Fibroblast of lung (primary cell): ENCODE data around the gene CORO2A. TPM values are rescaled to one million over a fixed set of nuclear protein-coding genes. Genes with fewer than 3 reads are reported as not detected.
A peak's percentile ranks its signal among the peaks of the same experiment; 100 is the strongest.

Experiments
- DNase-seq, 2 donors: peaks; one replicate each; pipeline versions ENCODE4 v3.0.0 to v3.0.0-alpha.2; 2010; ENCODE audit warnings: low read depth in 2 of 2
- H2AFZ ChIP-seq: 2 replicates; pipeline ENCODE4 v1.5.1; 2012; ENCODE audit warnings: low read length, control low read depth, inconsistent platforms
- H3K27ac ChIP-seq: 2 replicates; pipeline ENCODE4 v1.5.1; 2011; ENCODE audit warnings: low read length, control low read depth; ENCODE audit not compliant: insufficient read depth
- H3K27me3 ChIP-seq: 2 replicates; pipeline ENCODE4 v1.5.1; 2011; ENCODE audit warnings: mild to moderate bottlenecking, low read length; ENCODE audit not compliant: control insufficient read depth, insufficient read depth
- H3K36me3 ChIP-seq: 2 replicates; pipeline ENCODE4 v1.5.1; 2011; ENCODE audit warnings: low read length; ENCODE audit not compliant: control insufficient read depth, insufficient read depth
- H3K4me1 ChIP-seq: 2 replicates; pipeline ENCODE4 v1.5.1; 2011; ENCODE audit warnings: low read length; ENCODE audit not compliant: control insufficient read depth, insufficient read depth; ENCODE audit errors: extremely low read depth
- H3K4me2 ChIP-seq: 2 replicates; pipeline ENCODE4 v1.5.1; 2011; ENCODE audit warnings: low read length, control low read depth; ENCODE audit not compliant: insufficient read depth; ENCODE audit errors: extremely low read depth
- H3K4me3 ChIP-seq, 4 experiments: fragments of 200-600 bp in 1 of 4; sonication (generic) in 1 of 4; replicated peaks in 1 of 4; 2 replicates each; pipeline ENCODE4 v1.5.1; 2011 to 2016; ENCODE audit warnings: low read length in 4 of 4, low read depth in 3 of 4, mild to moderate bottlenecking in 3 of 4, control low read depth in 2 of 4, inconsistent platforms in 1 of 4, mixed read lengths in 1 of 4; ENCODE audit not compliant: insufficient read depth in 1 of 4; ENCODE audit errors: control extremely low read depth in 1 of 4
- H3K79me2 ChIP-seq: 2 replicates; pipeline ENCODE4 v1.5.1; 2012; ENCODE audit warnings: mild to moderate bottlenecking, low read length, inconsistent platforms; ENCODE audit not compliant: control insufficient read depth, insufficient read depth
- H3K9ac ChIP-seq: 2 replicates; pipeline ENCODE4 v1.5.1; 2011; ENCODE audit warnings: mild to moderate bottlenecking, low read length, control low read depth; ENCODE audit not compliant: insufficient read depth
- H3K9me3 ChIP-seq: 2 replicates; pipeline ENCODE4 v1.5.1; 2012; ENCODE audit warnings: low read depth, low read length; ENCODE audit not compliant: control insufficient read depth, insufficient read depth
- H4K20me1 ChIP-seq: 2 replicates; pipeline ENCODE4 v1.5.1; 2011; ENCODE audit warnings: low read length; ENCODE audit not compliant: control insufficient read depth, insufficient read depth; ENCODE audit errors: extremely low read depth
- CTCF ChIP-seq, 2 donors: IDR thresholded peaks in 1 of 2; conservative IDR thresholded peaks in 1 of 2; 1 replicate in 1 of 2; 2 replicates in 1 of 2; pipeline ENCODE4 v1.5.1; 2011 to 2012; ENCODE audit warnings: low read length in 2 of 2, control low read depth in 1 of 2, inconsistent platforms in 1 of 2, low read depth in 1 of 2, mild to moderate bottlenecking in 1 of 2
- EZH2 ChIP-seq: IDR thresholded peaks from 2 replicates; pipeline ENCODE4 v1.5.1; 2012; ENCODE audit warnings: low read length, control low read depth, mild to moderate bottlenecking; ENCODE audit errors: missing control alignments
- polyA plus RNA-seq, 2 donors: library from polyadenylated mRNA; depleted of rRNA in 1 of 2; stranded (reverse) in 1 of 2; unstranded in 1 of 2; fragments of >200 nt; gene quantifications; 2 replicates each; pipeline ENCODE4 v1.2.1, GENCODE V29; 2011 to 2012; ENCODE audit warnings: missing spikeins in 1 of 2
- total RNA-seq: library from RNA; depleted of rRNA; stranded (reverse); fragments of >200 nt; gene quantifications from 2 replicates; pipeline ENCODE4 v1.2.1, GENCODE V29; 2014

Gene CORO2A
- total and polyA plus RNA-seq, 2 donors (not counting 1 experiment from before 2014, with no cell fraction given): 0.11 to 0.50 TPM

GRCh38 chr9:98195671-98196070 is 3.2 kb upstream of the CORO2A start:
- Histone ChIP-seq H3K4me3 (no peak overlapping the region), H2AFZ (no peak overlapping the region), H3K27me3 (peaks cover 4% of the 10 kb centered on the region), H3K4me1 (no peaks in the 10 kb centered on the region), H3K36me3 (no peaks in the 10 kb centered on the region), H3K27ac (no peak overlapping the region), H3K9ac (no peak overlapping the region), H3K79me2 (no peaks in the 10 kb centered on the region), H4K20me1 (no peaks in the 10 kb centered on the region), H3K4me2 (no peak overlapping the region), H3K9me3 (no peaks in the 10 kb centered on the region)
- TF ChIP-seq CTCF (conservative IDR thresholded peaks at IDR 0.05 in 1 of 2, IDR thresholded peaks at IDR 0.05 in 1 of 2; ENCODE audit: low read depth in 1 of 2, low read length in 2 of 2) (no peak), EZH2 (no peak)
- DNase-seq: no peak

GRCh38 chr9:98193336-98193944 is 1.0 kb upstream of the CORO2A start:
- Histone ChIP-seq H3K27me3 (peaks cover 9% of the 10 kb centered on the region), H3K9ac (no peak overlapping the region), H3K4me1 (no peaks in the 10 kb centered on the region), H3K4me3 (peak overlapping the region; percentile 23 to 74 (median 52)), H4K20me1 (no peaks in the 10 kb centered on the region), H2AFZ (peak overlapping the region; percentile 7), H3K27ac (no peak overlapping the region), H3K4me2 (peak overlapping the region; percentile 61), H3K36me3 (no peaks in the 10 kb centered on the region), H3K79me2 (no peaks in the 10 kb centered on the region), H3K9me3 (no peaks in the 10 kb centered on the region)
- peak; percentile 49 for TF ChIP-seq EZH2
- TF ChIP-seq CTCF (conservative IDR thresholded peaks at IDR 0.05 in 1 of 2, IDR thresholded peaks at IDR 0.05 in 1 of 2; ENCODE audit: low read depth in 1 of 2, low read length in 2 of 2): no peak
- no peak for DNase-seq

- no peak for DNase-seq
- H3K4me1 ChIP-seq: no peaks in the 10 kb centered on the region
- peak overlapping the region; percentile 26 for H2AFZ ChIP-seq
- H3K27ac ChIP-seq: no peak overlapping the region
- H3K4me3 ChIP-seq: peak overlapping the region in 3 of 4 experiments; percentile 40 to 74 (median 42)
- H4K20me1 ChIP-seq: no peaks in the 10 kb centered on the region
- peak overlapping the region; percentile 71 for H3K4me2 ChIP-seq
- no peak overlapping the region for H3K9ac ChIP-seq
- H3K79me2 ChIP-seq: no peaks in the 10 kb centered on the region
- no peaks in the 10 kb centered on the region for H3K9me3 ChIP-seq
- no peaks in the 10 kb centered on the region for H3K36me3 ChIP-seq
- peaks cover 9% of the 10 kb centered on the region for H3K27me3 ChIP-seq
- TF ChIP-seq CTCF (conservative IDR thresholded peaks at IDR 0.05 in 1 of 2, IDR thresholded peaks at IDR 0.05 in 1 of 2; ENCODE audit: low read depth in 1 of 2, low read length in 2 of 2) (no peak), EZH2 (peak; percentile 2)
Measured at GRCh38 chr9:98191671-98192502, 550 bp downstream of the CORO2A start.
